ENCODE results near the gene HOXA7. TPM values are rescaled to one million over a fixed set of nuclear protein-coding genes. Genes with fewer than 3 reads are reported as not detected.
A peak's percentile ranks its signal among the peaks of the same experiment; 100 is the strongest.

The HOXA7 gene
- total RNA-seq, 3 donors from 2014 or later = 4.6 to 8.8 (median 6.2) TPM

DNA sequence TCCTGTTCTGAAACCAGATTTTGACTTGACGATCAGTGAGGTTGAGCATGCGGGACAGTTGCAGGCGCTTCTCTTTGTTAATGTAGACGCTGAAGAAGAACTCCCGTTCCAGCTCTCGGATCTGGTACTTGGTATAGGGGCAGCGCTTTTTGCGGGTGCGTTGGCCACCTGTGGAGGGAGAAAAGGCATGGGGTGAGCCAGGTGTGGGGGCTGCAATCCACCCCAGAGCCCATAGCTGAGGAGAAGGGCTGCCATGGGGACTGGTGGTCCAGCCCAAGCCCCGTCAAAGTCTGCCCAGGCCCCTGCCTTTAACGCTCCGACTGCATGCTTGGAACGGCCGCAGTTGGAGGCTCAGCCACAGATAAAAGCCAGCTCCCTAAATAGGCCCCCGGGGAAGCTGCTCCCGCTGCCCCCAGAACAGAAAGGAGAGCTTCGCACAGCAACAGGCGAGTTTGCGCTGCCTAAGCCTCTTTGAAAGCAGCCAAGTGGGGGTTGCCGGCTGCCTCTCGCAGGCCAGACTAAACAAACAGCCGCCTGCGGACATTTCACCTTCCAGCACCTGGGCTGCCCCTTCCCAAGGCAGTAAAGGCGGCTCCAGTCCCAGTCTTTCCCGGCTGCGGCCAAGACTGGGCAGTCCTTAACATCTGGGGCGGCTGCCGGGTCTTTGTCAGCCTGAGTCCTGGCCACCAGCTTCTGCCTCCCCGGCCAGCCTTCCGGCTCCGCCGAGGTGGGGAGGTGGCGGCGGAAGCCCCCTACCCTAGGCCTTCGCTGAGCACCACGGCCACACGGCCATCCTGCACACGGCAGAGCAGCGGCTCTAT lies 26.6 kb upstream of the HOXA7 start:
- Histone ChIP-seq H3K4me3 (peak overlapping the region; percentile 39 to 55 (median 54)), H3K9me3 (no peaks in the 10 kb centered on the region), H3K27ac (no peak overlapping the region), H3K27me3 (peaks cover 16 to 91% of the 10 kb centered on the region in 2 donors), H3K4me1 (peaks cover 0 to 15% of the 10 kb centered on the region in 2 donors), H3K36me3 (no peaks in the 10 kb centered on the region)
- DNase-seq (ENCODE audit: low spot score in 2 of 2) = peak in 1 of 2 donors; percentile 38
- TF ChIP-seq POLR2AphosphoS5 (IDR thresholded peaks at IDR 0.05) (no peak), POLR2A (IDR thresholded peaks at IDR 0.05) (no peak)
- TF ChIP-seq, protein P1, sequence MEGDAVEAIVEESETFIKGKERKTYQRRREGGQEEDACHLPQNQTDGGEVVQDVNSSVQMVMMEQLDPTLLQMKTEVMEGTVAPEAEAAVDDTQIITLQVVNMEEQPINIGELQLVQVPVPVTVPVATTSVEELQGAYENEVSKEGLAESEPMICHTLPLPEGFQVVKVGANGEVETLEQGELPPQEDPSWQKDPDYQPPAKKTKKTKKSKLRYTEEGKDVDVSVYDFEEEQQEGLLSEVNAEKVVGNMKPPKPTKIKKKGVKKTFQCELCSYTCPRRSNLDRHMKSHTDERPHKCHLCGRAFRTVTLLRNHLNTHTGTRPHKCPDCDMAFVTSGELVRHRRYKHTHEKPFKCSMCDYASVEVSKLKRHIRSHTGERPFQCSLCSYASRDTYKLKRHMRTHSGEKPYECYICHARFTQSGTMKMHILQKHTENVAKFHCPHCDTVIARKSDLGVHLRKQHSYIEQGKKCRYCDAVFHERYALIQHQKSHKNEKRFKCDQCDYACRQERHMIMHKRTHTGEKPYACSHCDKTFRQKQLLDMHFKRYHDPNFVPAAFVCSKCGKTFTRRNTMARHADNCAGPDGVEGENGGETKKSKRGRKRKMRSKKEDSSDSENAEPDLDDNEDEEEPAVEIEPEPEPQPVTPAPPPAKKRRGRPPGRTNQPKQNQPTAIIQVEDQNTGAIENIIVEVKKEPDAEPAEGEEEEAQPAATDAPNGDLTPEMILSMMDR (IDR thresholded peaks at IDR 0.05) = no peak
- intact Hi-C loops (cut with DNase I; ENCODE audit: low total_unique reads) = no loop called here

DNA sequence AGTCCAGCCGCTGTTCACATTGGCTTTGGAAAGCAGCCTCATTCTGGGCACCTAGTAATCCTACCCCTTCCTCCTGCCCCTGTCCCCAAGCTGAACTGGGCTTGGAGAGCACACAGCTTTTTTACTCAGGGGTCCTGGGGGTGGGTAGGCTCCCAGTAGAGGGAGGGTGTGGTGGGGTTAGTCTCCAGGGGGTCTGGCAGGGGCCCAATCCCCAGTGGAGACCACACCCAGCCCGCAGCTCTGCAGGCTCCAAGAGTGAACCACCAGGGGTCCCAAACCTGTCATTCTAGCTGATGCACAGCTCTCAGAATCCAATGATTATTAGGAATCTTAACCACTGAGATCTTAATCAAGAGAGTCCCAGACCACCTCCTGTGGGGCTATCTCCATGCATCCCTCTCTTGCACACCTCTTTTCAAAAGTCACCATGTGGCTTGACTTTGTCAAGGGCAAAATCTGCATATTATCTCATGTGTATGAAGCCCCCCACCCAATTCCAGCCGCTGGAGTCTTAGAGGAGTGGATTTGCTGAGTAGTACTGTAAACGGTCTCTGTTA lies 25.9 kb upstream of the HOXA7 start:
- DNase-seq (ENCODE audit: low spot score in 2 of 2) = peak in 1 of 2 donors; percentile 46
- H3K27me3 ChIP-seq = peaks cover 16 to 89% of the 10 kb centered on the region in 2 donors
- H3K27ac ChIP-seq = no peak overlapping the region
- no peaks in the 10 kb centered on the region for H3K36me3 ChIP-seq
- intact Hi-C loops (cut with DNase I; ENCODE audit: low total_unique reads) = no loop called here
- no peak for TF ChIP-seq POLR2A (IDR thresholded peaks at IDR 0.05)
- TF ChIP-seq, protein P1 (IDR thresholded peaks at IDR 0.05) = no peak
- no peak for TF ChIP-seq POLR2AphosphoS5 (IDR thresholded peaks at IDR 0.05)
- H3K4me1 ChIP-seq = peaks cover 0 to 15% of the 10 kb centered on the region in 2 donors
- H3K4me3 ChIP-seq = no peak overlapping the region
- H3K9me3 ChIP-seq = no peaks in the 10 kb centered on the region

DNA sequence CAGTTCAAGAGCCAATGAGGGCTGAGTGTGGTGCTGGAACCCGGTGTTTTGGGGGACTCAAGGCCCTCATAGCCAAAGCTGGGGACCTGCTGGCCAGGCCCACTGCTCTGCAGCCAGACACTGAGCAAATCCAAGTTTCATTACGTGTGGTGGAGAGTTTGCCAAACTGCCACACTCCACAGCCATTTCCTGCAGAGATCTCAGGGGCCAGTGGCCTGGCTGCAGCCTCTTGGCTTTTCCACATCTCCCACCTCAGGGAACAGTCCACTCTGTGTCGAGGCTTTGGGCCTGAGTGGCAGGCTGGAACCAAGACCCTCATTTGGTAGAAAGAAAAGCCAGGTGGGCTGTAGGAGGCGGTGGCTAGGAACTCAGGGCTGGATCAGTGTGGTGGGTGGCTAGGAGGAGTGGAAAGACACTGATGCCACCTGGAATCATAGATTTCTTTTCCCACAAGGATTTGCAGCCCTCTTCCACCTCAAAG lies 25.4 kb upstream of the HOXA7 start:
- peaks cover 0 to 15% of the 10 kb centered on the region in 2 donors for H3K4me1 ChIP-seq
- H3K27me3 ChIP-seq = peaks cover 16 to 89% of the 10 kb centered on the region in 2 donors
- TF ChIP-seq, protein P1 (IDR thresholded peaks at IDR 0.05) = no peak
- TF ChIP-seq POLR2AphosphoS5 (IDR thresholded peaks at IDR 0.05) (no peak), POLR2A (IDR thresholded peaks at IDR 0.05) (no peak)
- no peak for DNase-seq (ENCODE audit: low spot score in 2 of 2)
- no peaks in the 10 kb centered on the region for H3K9me3 ChIP-seq
- no peak overlapping the region for H3K4me3 ChIP-seq
- intact Hi-C loops (cut with DNase I; ENCODE audit: low total_unique reads) = no loop called here
- H3K36me3 ChIP-seq = no peaks in the 10 kb centered on the region
- no peak overlapping the region for H3K27ac ChIP-seq

DNA sequence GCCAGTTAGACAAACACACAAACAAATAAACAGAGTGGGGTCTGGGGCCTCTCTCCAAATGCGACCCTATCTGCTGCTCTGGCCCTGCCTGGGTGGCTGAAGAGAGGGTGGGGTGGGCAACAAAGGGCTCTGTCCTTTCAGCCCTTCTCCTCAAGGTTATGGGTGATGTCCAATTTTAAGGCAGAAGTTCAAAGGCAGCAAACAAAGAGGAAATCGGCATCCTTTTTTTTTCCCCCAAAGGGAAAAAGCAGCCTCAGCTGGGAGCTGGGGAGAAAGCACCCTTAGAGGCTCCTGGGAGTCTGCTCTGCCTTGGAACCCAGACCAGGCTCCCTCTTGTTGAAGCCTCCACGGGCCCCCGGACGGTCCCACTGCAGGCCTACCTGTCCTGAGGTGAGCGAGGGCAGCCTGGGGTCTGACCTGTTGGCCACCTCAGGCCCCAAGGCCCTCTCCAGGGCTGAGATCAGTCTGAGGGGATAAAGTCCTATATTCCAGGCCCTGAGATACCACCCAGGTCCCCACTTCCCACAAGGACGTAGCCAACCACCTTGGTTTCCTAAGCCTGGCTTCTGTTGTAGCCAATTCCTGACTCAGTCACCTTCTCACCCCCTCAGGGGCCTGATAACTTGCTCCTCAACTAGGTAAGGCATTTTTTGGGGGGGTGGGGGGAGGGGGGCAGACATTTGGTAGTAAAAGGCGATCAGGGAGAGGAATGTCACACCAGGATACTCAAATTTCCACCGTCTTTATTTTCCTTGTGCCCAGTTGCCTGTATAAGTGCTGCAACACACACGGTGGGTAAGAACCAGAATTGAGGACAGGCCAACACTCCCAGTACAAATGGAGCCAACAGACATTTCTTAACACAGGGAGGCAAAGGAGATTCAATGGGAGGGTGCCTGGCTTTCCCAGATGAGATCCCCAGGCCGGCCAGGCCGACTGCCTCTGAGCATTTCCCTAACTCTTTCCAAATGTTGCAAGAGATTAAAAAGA lies 24.3 kb upstream of the HOXA7 start:
- Histone ChIP-seq H3K9me3 (no peaks in the 10 kb centered on the region), H3K36me3 (no peaks in the 10 kb centered on the region), H3K27me3 (peaks cover 16 to 88% of the 10 kb centered on the region in 2 donors), H3K4me1 (peaks cover 0 to 15% of the 10 kb centered on the region in 2 donors), H3K4me3 (no peak overlapping the region), H3K27ac (no peak overlapping the region)
- intact Hi-C loops (cut with DNase I; ENCODE audit: low total_unique reads) = no loop called here
- no peak for DNase-seq (ENCODE audit: low spot score in 2 of 2)
- TF ChIP-seq POLR2AphosphoS5 (IDR thresholded peaks at IDR 0.05) = no peak
- TF ChIP-seq POLR2A (IDR thresholded peaks at IDR 0.05) = no peak
- TF ChIP-seq, protein P1 (IDR thresholded peaks at IDR 0.05) = no peak
